ENCODE data around the gene CSRNP2.

GRCh38 chr12:51013441-51013840, 70.0 kb downstream of the CSRNP2 start:
- TF ChIP-seq CTCF (IDR thresholded peaks at IDR 0.05; ENCODE audit: control extremely low read depth in 1 of 3, insufficient read depth in 1 of 3, low read depth in 1 of 3, low read length in 3 of 3) (no peak), POLR2A (IDR thresholded peaks at IDR 0.05; ENCODE audit: control extremely low read depth in 1 of 2, low read depth in 2 of 2, low read length in 2 of 2) (no peak), CHD2 (IDR thresholded peaks at IDR 0.05; ENCODE audit: low read length) (no peak), EZH2 (IDR thresholded peaks at IDR 0.05; ENCODE audit: low read depth, low read length, severe bottlenecking) (no peak), SAP30 (IDR thresholded peaks at IDR 0.05; ENCODE audit: insufficient read depth, insufficient replicate concordance, low read length) (no peak), CTBP2 (IDR thresholded peaks at IDR 0.05; ENCODE audit: borderline replicate concordance, insufficient read depth, insufficient read length, low read length) (no peak), EP300 (IDR thresholded peaks at IDR 0.05; ENCODE audit: borderline replicate concordance in 1 of 2, low read depth in 2 of 2, low read length in 2 of 2) (no peak), SRF (IDR thresholded peaks at IDR 0.05; ENCODE audit: low read depth, low read length) (no peak), MAFK (IDR thresholded peaks at IDR 0.05; ENCODE audit: low read depth, low read length) (no peak), RFX5 (IDR thresholded peaks at IDR 0.05; ENCODE audit: borderline replicate concordance, low read depth, low read length) (no peak), CREB1 (IDR thresholded peaks at IDR 0.05) (no peak)
